ENCODE data around the gene HRH4.

DNA sequence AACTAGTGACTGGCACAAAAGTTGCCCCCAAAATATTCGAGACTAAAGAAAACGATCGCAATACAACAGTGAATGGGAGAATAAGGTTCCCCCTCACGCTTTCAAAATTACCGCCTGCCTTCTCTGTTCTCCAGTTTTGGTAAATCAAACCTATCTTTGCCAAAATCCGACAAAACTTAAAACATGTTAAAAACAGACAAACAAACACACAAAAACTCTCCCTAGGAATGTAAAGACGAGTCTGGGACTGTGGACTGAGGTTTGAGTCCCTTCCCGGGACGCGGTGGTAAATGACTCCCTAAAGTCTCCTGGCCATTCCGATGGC is 34.4 kb upstream of the HRH4 start:
- TF ChIP-seq, protein P1, sequence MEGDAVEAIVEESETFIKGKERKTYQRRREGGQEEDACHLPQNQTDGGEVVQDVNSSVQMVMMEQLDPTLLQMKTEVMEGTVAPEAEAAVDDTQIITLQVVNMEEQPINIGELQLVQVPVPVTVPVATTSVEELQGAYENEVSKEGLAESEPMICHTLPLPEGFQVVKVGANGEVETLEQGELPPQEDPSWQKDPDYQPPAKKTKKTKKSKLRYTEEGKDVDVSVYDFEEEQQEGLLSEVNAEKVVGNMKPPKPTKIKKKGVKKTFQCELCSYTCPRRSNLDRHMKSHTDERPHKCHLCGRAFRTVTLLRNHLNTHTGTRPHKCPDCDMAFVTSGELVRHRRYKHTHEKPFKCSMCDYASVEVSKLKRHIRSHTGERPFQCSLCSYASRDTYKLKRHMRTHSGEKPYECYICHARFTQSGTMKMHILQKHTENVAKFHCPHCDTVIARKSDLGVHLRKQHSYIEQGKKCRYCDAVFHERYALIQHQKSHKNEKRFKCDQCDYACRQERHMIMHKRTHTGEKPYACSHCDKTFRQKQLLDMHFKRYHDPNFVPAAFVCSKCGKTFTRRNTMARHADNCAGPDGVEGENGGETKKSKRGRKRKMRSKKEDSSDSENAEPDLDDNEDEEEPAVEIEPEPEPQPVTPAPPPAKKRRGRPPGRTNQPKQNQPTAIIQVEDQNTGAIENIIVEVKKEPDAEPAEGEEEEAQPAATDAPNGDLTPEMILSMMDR (IDR thresholded peaks at IDR 0.05): no peak
- TF ChIP-seq POLR2A (IDR thresholded peaks at IDR 0.05): no peak
